ENCODE measurements around the gene AKT2.

DNA sequence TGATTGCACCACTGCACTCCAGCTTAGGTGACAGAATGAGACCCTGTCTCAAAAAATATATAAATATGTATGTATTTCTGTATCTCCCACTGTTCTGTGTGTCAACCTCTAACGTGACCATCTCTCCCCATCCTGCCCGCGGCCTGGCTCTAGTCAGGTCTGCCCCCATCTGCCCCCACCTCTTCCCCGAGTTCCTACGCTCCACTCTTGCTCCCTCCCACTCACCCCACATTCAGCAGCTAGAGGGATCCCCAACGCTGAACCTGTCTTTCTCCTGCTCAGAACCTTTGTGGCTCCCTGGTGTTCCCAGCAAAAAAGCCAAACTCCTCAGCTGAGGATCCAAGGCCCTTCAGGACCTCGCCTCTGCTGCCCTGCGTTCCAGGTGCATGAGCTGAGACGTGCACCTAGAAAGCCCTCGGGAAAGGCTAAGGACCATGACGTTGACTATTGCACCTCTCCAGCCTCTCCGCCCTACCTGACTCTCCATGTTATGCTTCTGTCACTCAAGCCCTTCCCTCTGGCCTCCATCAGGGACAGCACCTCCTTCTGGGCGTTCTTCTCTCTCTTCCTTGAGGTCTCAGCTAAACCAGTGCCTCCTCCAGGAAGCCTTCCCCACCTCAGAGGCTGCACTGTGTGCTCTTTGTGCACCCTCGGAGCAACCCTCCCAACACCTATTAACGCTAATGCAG, 18.1 kb downstream of the AKT2 start:
- TF ChIP-seq, protein P1, sequence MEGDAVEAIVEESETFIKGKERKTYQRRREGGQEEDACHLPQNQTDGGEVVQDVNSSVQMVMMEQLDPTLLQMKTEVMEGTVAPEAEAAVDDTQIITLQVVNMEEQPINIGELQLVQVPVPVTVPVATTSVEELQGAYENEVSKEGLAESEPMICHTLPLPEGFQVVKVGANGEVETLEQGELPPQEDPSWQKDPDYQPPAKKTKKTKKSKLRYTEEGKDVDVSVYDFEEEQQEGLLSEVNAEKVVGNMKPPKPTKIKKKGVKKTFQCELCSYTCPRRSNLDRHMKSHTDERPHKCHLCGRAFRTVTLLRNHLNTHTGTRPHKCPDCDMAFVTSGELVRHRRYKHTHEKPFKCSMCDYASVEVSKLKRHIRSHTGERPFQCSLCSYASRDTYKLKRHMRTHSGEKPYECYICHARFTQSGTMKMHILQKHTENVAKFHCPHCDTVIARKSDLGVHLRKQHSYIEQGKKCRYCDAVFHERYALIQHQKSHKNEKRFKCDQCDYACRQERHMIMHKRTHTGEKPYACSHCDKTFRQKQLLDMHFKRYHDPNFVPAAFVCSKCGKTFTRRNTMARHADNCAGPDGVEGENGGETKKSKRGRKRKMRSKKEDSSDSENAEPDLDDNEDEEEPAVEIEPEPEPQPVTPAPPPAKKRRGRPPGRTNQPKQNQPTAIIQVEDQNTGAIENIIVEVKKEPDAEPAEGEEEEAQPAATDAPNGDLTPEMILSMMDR (IDR thresholded peaks at IDR 0.05; ENCODE audit: borderline replicate concordance, extremely low read depth, low read length, poor library complexity, severe bottlenecking) = no peak
- no peak for TF ChIP-seq EZH2 (IDR thresholded peaks at IDR 0.05; ENCODE audit: borderline replicate concordance, low read depth, low read length, severe bottlenecking)
